Lower leg skin (tissue), 4 donors: ENCODE data around the gene LGR5. TPM values are rescaled to one million over a fixed set of nuclear protein-coding genes. Genes with fewer than 3 reads are reported as not detected.

Experiments used
- DNase-seq, 2 donors: peaks; one replicate each; pipeline ENCODE4 v3.0.0-alpha.2; 2019; ENCODE audit warnings: low spot score in 2 of 2
- H3K4me3 ChIP-seq: fragments of 200-600 bp; sonication (generic); 2 replicates; pipeline ENCODE4 v1.5.1; 2017; ENCODE audit warnings: mild to moderate bottlenecking, low read depth; ENCODE audit not compliant: poor library complexity, severe bottlenecking
- POLR2A ChIP-seq, 2 donors: fragments of 450-650 bp; IDR thresholded peaks; one replicate each; pipeline ENCODE4 v1.6.1; 2016 to 2017; ENCODE audit warnings: antibody characterized with exemption in 2 of 2, mild to moderate bottlenecking in 1 of 2, moderate library complexity in 1 of 2
- WGBS, 2 donors: methylation state at CpG; one replicate each; pipeline ENCODE4 v1.1.5; 2018; 5-methylcytosine and 5-hydroxymethylcytosine counted together
- intact Hi-C: fragments of 100-400 bp; cut with DNase I; formaldehyde crosslinking; loops from one replicate; pipeline ENCODE4 v1.15.0; 2023; ENCODE audit warnings: low total_unique reads
- total RNA-seq, 4 donors: library from RNA; depleted of rRNA; stranded (reverse); fragments of >200 nt; gene quantifications; one replicate each; pipeline ENCODE4 v1.1.0, GENCODE V29; 2016
- TF ChIP-seq, protein P1 (sequence below), 3 donors: fragments of 450-650 bp; IDR thresholded peaks; one replicate each; pipeline ENCODE4 v1.5.1; 2016; ENCODE audit warnings: antibody characterized with exemption in 3 of 3, mild to moderate bottlenecking in 3 of 3, moderate library complexity in 2 of 3

The LGR5 gene
- total RNA-seq, 4 donors from 2014 or later: 1.1 to 6.3 (median 1.3) TPM

DNA sequence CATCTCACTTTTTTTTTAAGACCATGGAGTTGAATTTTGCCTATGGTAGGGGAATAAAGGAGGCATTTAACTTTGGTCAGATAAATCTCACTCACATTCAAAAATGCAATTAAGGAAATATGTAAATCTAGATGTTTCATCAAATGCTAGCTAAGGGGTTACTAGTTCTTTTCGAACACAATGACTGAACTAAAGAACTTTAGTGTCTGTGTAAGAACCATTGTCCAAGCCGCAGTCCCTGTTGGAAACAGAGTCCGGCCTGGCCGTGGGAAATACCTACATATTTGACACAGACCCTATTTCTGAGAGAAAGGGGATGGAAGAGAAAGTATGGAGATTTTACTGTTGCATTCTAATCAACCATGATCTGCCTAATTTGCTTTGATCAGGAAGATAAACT, 17.4 kb downstream of the LGR5 start:
- no peak for DNase-seq
- intact Hi-C loops: no loop called here
- WGBS, 2 donors: 85 to 91% methylated on average over 4 of the region's 4 CpGs
- no peak overlapping the region for H3K4me3 ChIP-seq
- no peak for TF ChIP-seq POLR2A (IDR thresholded peaks at IDR 0.05)
- TF ChIP-seq, protein P1, sequence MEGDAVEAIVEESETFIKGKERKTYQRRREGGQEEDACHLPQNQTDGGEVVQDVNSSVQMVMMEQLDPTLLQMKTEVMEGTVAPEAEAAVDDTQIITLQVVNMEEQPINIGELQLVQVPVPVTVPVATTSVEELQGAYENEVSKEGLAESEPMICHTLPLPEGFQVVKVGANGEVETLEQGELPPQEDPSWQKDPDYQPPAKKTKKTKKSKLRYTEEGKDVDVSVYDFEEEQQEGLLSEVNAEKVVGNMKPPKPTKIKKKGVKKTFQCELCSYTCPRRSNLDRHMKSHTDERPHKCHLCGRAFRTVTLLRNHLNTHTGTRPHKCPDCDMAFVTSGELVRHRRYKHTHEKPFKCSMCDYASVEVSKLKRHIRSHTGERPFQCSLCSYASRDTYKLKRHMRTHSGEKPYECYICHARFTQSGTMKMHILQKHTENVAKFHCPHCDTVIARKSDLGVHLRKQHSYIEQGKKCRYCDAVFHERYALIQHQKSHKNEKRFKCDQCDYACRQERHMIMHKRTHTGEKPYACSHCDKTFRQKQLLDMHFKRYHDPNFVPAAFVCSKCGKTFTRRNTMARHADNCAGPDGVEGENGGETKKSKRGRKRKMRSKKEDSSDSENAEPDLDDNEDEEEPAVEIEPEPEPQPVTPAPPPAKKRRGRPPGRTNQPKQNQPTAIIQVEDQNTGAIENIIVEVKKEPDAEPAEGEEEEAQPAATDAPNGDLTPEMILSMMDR (IDR thresholded peaks at IDR 0.05): no peak

DNA sequence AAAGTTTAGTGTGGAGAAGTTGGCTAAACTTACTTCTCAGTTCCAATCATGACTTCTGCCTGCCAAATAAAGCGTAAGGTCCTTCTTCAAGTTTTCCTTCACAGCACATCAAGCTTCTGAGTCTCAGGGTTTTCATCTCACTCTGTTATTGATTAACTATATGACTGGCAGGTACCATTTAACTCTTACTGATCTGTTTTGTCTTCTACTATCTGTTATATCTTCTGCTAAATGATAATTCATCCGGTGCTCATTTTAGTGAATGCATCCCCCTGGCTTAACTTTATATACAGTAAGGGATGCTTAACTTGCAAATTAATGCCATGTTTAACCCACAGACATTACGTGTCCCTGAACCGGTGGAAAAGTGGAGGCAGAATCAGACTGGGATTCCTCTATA, 20.7 kb downstream of the LGR5 start:
- no peak overlapping the region for H3K4me3 ChIP-seq
- intact Hi-C loops: no loop called here
- no peak for DNase-seq
- TF ChIP-seq POLR2A (IDR thresholded peaks at IDR 0.05): no peak
- TF ChIP-seq, protein P1 (IDR thresholded peaks at IDR 0.05): no peak
- 88 to 96% methylated on average over 4 of the region's 4 CpGs for WGBS, 2 donors

- no peak for DNase-seq
- intact Hi-C loops: no loop called here
- TF ChIP-seq, protein P1 (IDR thresholded peaks at IDR 0.05): no peak
- TF ChIP-seq POLR2A (IDR thresholded peaks at IDR 0.05): no peak
- H3K4me3 ChIP-seq: no peak overlapping the region
- whole genome bisulfite sequencing, 2 donors: 94 to 97% methylated on average over 1 of the region's 1 CpG
Observed at GRCh38 chr12:71460850-71461609, 21.4 kb downstream of the LGR5 start.

GRCh38 chr12:71461787-71462328, 22.3 kb downstream of the LGR5 start:
- WGBS, 2 donors: 79 to 89% methylated on average over 2 of the region's 2 CpGs
- TF ChIP-seq, protein P1 (IDR thresholded peaks at IDR 0.05): no peak
- TF ChIP-seq POLR2A (IDR thresholded peaks at IDR 0.05): no peak
- intact Hi-C loops: no loop called here

DNA sequence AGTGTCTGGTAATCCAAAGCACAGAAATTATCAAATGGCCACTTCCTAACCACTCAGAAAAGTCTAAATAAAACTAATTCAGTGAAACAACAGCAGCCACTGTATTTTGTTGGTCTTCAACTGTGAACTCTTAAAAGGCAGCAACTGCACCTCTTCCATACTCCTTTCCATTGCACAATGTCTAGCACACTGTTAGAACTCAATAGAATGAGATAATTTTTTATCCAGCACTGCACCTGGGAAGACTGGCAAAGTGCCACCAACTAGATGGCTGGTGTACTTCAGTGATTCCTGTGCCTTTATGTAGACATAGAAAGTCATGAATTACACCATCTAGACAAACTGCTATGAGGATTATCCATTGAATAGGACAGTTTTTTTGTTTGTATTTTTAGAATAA, 26.2 kb downstream of the LGR5 start:
- DNase-seq: no peak
- H3K4me3 ChIP-seq: no peak overlapping the region
- no peak for TF ChIP-seq POLR2A (IDR thresholded peaks at IDR 0.05)
- TF ChIP-seq, protein P1 (IDR thresholded peaks at IDR 0.05): no peak
- intact Hi-C loops: no loop called here

More at GRCh38 chr12:71461787-71462328, 22.3 kb downstream of the LGR5 start:
- no peak for DNase-seq
- H3K4me3 ChIP-seq: no peak overlapping the region
